ENCODE results near the gene TBC1D5.

DNA sequence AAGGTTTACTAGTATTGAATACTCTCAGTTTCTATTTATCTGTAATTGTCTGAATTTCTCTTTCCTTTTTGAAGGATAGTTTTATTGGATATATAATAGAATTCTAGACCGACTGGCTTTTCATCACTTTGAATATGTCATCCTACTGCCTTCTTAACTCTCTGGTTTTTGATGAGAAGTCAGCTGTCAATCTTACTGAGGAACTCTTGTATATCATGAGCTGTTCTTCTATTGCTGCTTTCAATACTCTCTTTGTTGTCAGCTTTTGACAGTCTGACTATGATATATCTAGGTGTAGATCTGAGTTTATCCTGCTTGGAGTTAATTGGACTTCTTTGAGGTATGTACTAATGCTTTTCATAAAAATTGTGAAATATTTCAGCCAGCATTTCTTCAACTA, 523.8 kb downstream of the TBC1D5 start:
- no peak for TF ChIP-seq EZH2phosphoT487 (IDR thresholded peaks at IDR 0.05; ENCODE audit: borderline replicate concordance)
- TF ChIP-seq, protein P1, sequence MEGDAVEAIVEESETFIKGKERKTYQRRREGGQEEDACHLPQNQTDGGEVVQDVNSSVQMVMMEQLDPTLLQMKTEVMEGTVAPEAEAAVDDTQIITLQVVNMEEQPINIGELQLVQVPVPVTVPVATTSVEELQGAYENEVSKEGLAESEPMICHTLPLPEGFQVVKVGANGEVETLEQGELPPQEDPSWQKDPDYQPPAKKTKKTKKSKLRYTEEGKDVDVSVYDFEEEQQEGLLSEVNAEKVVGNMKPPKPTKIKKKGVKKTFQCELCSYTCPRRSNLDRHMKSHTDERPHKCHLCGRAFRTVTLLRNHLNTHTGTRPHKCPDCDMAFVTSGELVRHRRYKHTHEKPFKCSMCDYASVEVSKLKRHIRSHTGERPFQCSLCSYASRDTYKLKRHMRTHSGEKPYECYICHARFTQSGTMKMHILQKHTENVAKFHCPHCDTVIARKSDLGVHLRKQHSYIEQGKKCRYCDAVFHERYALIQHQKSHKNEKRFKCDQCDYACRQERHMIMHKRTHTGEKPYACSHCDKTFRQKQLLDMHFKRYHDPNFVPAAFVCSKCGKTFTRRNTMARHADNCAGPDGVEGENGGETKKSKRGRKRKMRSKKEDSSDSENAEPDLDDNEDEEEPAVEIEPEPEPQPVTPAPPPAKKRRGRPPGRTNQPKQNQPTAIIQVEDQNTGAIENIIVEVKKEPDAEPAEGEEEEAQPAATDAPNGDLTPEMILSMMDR (conservative IDR thresholded peaks at IDR 0.05; ENCODE audit: low read length): no peak

Data from Loucy (cell line).